HEK293T (cell line): ENCODE data around the gene ERO1A.

Source experiments
- BHLHE40 ChIP-seq: fragments of 450-650 bp; IDR thresholded peaks from 2 replicates; pipeline ENCODE4 v1.6.1; 2016; ENCODE audit warnings: mild to moderate bottlenecking, moderate library complexity, borderline replicate concordance
- ELF4 ChIP-seq: fragments of 450-650 bp; IDR thresholded peaks from 2 replicates; pipeline ENCODE4 v1.6.1; 2017; ENCODE audit warnings: antibody characterized with exemption
- FOXA1 ChIP-seq: fragments of 450-650 bp; IDR thresholded peaks from 2 replicates; pipeline ENCODE4 v1.6.1; 2016; ENCODE audit warnings: mild to moderate bottlenecking
- FOXK2 ChIP-seq: fragments of 450-650 bp; IDR thresholded peaks from 2 replicates; pipeline ENCODE4 v1.6.1; 2016; ENCODE audit warnings: mild to moderate bottlenecking
- FOXM1 ChIP-seq: fragments of 450-650 bp; IDR thresholded peaks from 2 replicates; pipeline ENCODE4 v1.6.1; 2017; ENCODE audit warnings: mild to moderate bottlenecking, borderline replicate concordance
- HDGF ChIP-seq: fragments of 450-650 bp; IDR thresholded peaks from 2 replicates; pipeline ENCODE4 v1.6.1; 2017; ENCODE audit warnings: antibody characterized with exemption, borderline replicate concordance
- LEF1 ChIP-seq: fragments of 450-650 bp; IDR thresholded peaks from 2 replicates; pipeline ENCODE4 v1.6.1; 2017; ENCODE audit warnings: mild to moderate bottlenecking, borderline replicate concordance
- NFRKB ChIP-seq: fragments of 450-650 bp; IDR thresholded peaks from 2 replicates; pipeline ENCODE4 v1.6.1; 2016; ENCODE audit warnings: mild to moderate bottlenecking, moderate library complexity
- PKNOX1 ChIP-seq: fragments of 450-650 bp; IDR thresholded peaks from 2 replicates; pipeline ENCODE4 v1.6.1; 2016
- SP1 ChIP-seq: fragments of 450-650 bp; IDR thresholded peaks from 2 replicates; pipeline ENCODE4 v1.6.1; 2017
- SUZ12 ChIP-seq: fragments of 450-650 bp; IDR thresholded peaks from 2 replicates; pipeline ENCODE4 v1.6.1; 2016; ENCODE audit warnings: mild to moderate bottlenecking
- TARDBP ChIP-seq: fragments of 450-650 bp; IDR thresholded peaks from 2 replicates; pipeline ENCODE4 v1.6.1; 2016
- ZNF384 ChIP-seq: fragments of 450-650 bp; IDR thresholded peaks from 2 replicates; pipeline ENCODE4 v1.6.1; 2016

GRCh38 chr14:52650774-52651173, 44.6 kb downstream of the ERO1A start:
- TF ChIP-seq SP1 (no peak), FOXM1 (no peak), PKNOX1 (no peak; the same call in 1 of the 2 replicates), ELF4 (no peak), FOXK2 (no peak), HDGF (no peak), SUZ12 (no peak), BHLHE40 (no peak), ZNF384 (no peak), NFRKB (no peak), TARDBP (no peak), LEF1 (no peak), FOXA1 (no peak)
